H1 (cell line): ENCODE data around the gene CAMK2G. TPM values are rescaled to one million over a fixed set of nuclear protein-coding genes. Genes with fewer than 3 reads are reported as not detected.

Source experiments
- CTCF ChIA-PET: fragments of 300-600 bp; sonication (Branson Sonifier 250); formaldehyde crosslinking; loops from one replicate; lab custom pipeline; 2021; ENCODE audit not compliant: partially characterized antibody; lab: Charles Lee
- POLR2A ChIA-PET: fragments of 300-600 bp; sonication (Branson Sonifier 250); formaldehyde crosslinking; loops from one replicate; lab custom pipeline; 2021; ENCODE audit warnings: inconsistent platforms; ENCODE audit not compliant: partially characterized antibody; lab: Charles Lee
- DNase-seq, 2 experiments: peaks; one replicate each; pipeline versions ENCODE4 v3.0.0 to v3.0.0-alpha.2; 2010 to 2022; ENCODE audit warnings: low spot score in 2 of 2, low read depth in 1 of 2, mixed read lengths in 1 of 2
- FAIRE-seq: peaks from 2 replicates; lab custom pipeline; 2011; peaks lifted over from hg19 to GRCh38; lab: Jason Lieb, UNC
- H2AFZ ChIP-seq: 2 replicates; pipeline ENCODE4 v1.8.1; 2012; ENCODE audit warnings: low read length, inconsistent platforms
- H2AK5ac ChIP-seq: 2 replicates; pipeline ENCODE4 v1.6.1; 2013; ENCODE audit warnings: low read depth, low read length
- H2BK120ac ChIP-seq: replicated peaks from 2 replicates; pipeline ENCODE3; 2013; ENCODE audit warnings: low read depth, low read length, inconsistent platforms
- H2BK12ac ChIP-seq: 2 replicates; pipeline ENCODE4 v1.6.1; 2013; ENCODE audit warnings: low read depth, low read length
- H2BK15ac ChIP-seq: 2 replicates; pipeline ENCODE4 v1.6.1; 2013; ENCODE audit warnings: low read length
- H2BK20ac ChIP-seq: 2 replicates; pipeline ENCODE4 v1.6.1; 2013; ENCODE audit warnings: low read length
- H2BK5ac ChIP-seq: 2 replicates; pipeline ENCODE4 v1.6.1; 2013; ENCODE audit warnings: low read depth, low read length
- H3K14ac ChIP-seq: 2 replicates; pipeline ENCODE4 v1.6.1; 2013; ENCODE audit warnings: inconsistent platforms; ENCODE audit not compliant: insufficient read length
- H3K18ac ChIP-seq: 2 replicates; pipeline ENCODE4 v1.6.1; 2013; ENCODE audit warnings: low read length; ENCODE audit errors: extremely low read depth
- H3K23ac ChIP-seq: 2 replicates; pipeline ENCODE4 v1.6.1; 2013; ENCODE audit warnings: inconsistent platforms; ENCODE audit not compliant: insufficient read length
- H3K23me2 ChIP-seq: 2 replicates; pipeline ENCODE4 v1.6.1; 2013; ENCODE audit warnings: low read depth, low read length
- H3K27ac ChIP-seq: 2 replicates; pipeline ENCODE4 v1.6.1; 2011; ENCODE audit warnings: low read depth, low read length, inconsistent platforms
- H3K27me3 ChIP-seq, 4 experiments: replicated peaks in 1 of 4; 1 replicate in 1 of 4; 2 replicates in 3 of 4; pipeline versions ENCODE4 v1.6.1 to v1.8.1; 2011 to 2013; ENCODE audit warnings: low read length in 3 of 4, mild to moderate bottlenecking in 3 of 4, inconsistent platforms in 2 of 4, mixed read lengths in 2 of 4, moderate library complexity in 1 of 4; ENCODE audit not compliant: control insufficient read depth in 3 of 4, insufficient read depth in 3 of 4; ENCODE audit errors: extremely low read depth in 1 of 4
- H3K36me3 ChIP-seq, 4 experiments: 2 replicates each; pipeline versions ENCODE4 v1.6.1 to v1.8.1; 2011 to 2013; ENCODE audit warnings: mild to moderate bottlenecking in 4 of 4, low read length in 3 of 4, moderate library complexity in 2 of 4, control low read depth in 1 of 4, inconsistent platforms in 1 of 4; ENCODE audit not compliant: insufficient read depth in 4 of 4, control insufficient read depth in 2 of 4
- H3K4ac ChIP-seq: replicated peaks from 2 replicates; pipeline ENCODE3; 2013; ENCODE audit warnings: low read length, low read depth, mixed read lengths, inconsistent platforms; ENCODE audit not compliant: insufficient read length
- H3K4me1 ChIP-seq, 4 experiments: replicated peaks in 1 of 4; 1 replicate in 1 of 4; 2 replicates in 3 of 4; pipeline versions ENCODE4 v1.6.1 to v1.8.1; 2011 to 2013; ENCODE audit warnings: low read length in 3 of 4, inconsistent platforms in 2 of 4, mixed read lengths in 1 of 4; ENCODE audit not compliant: insufficient read depth in 4 of 4, control insufficient read depth in 3 of 4
- H3K4me2 ChIP-seq, 2 experiments: 2 replicates each; pipeline versions ENCODE4 v1.6.1 to v1.8.1; 2011 to 2013; ENCODE audit warnings: low read depth in 2 of 2, low read length in 2 of 2, control low read depth in 1 of 2, inconsistent platforms in 1 of 2, mild to moderate bottlenecking in 1 of 2; ENCODE audit not compliant: insufficient read depth in 1 of 2
- H3K4me3 ChIP-seq, 4 experiments: fragments of 200-600, 300-600 bp in 1 of 4; sonication (generic), shearing (Covaris generic), sonication (Bioruptor Twin) in 1 of 4; 2 replicates each; pipeline versions ENCODE4 v1.5.1 to v1.8.1; 2011 to 2016; ENCODE audit warnings: low read length in 4 of 4, low read depth in 3 of 4, control low read depth in 2 of 4, inconsistent platforms in 2 of 4, mild to moderate bottlenecking in 2 of 4, mixed read lengths in 1 of 4, moderate library complexity in 1 of 4; ENCODE audit not compliant: insufficient read depth in 2 of 4; ENCODE audit errors: extremely low read depth in 1 of 4
- H3K56ac ChIP-seq: replicated peaks from 2 replicates; pipeline ENCODE3; 2013; ENCODE audit warnings: low read depth, mild to moderate bottlenecking, mixed read lengths, low read length, inconsistent platforms; ENCODE audit not compliant: insufficient read length
- H3K79me1 ChIP-seq: 2 replicates; pipeline ENCODE4 v1.6.1; 2013; ENCODE audit warnings: low read depth, low read length, control low read depth
- H3K79me2 ChIP-seq, 2 experiments: 2 replicates each; pipeline versions ENCODE4 v1.6.1 to v1.8.1; 2012 to 2013; ENCODE audit warnings: low read length in 2 of 2, mild to moderate bottlenecking in 2 of 2, inconsistent platforms in 1 of 2; ENCODE audit not compliant: insufficient read depth in 2 of 2, control insufficient read depth in 1 of 2
- H3K9ac ChIP-seq, 4 experiments: replicated peaks in 1 of 4; 1 replicate in 1 of 4; 2 replicates in 3 of 4; pipeline versions ENCODE4 v1.6.1 to v1.8.1; 2011 to 2013; ENCODE audit warnings: low read depth in 3 of 4, low read length in 3 of 4, control low read depth in 2 of 4, mild to moderate bottlenecking in 2 of 4, moderate library complexity in 2 of 4, inconsistent platforms in 1 of 4; ENCODE audit errors: extremely low read depth in 1 of 4
- H3K9me3 ChIP-seq, 2 experiments: 2 replicates each; pipeline versions ENCODE4 v1.6.1 to v1.8.1; 2012 to 2013; ENCODE audit warnings: mild to moderate bottlenecking in 2 of 2, moderate library complexity in 2 of 2, control low read depth in 1 of 2, inconsistent platforms in 1 of 2, low read depth in 1 of 2, low read length in 1 of 2, mixed read lengths in 1 of 2; ENCODE audit not compliant: insufficient read depth in 2 of 2
- H4K20me1 ChIP-seq, 2 experiments: replicated peaks in 1 of 2; 2 replicates each; pipeline versions ENCODE3 to v1.8.1; 2011 to 2013; ENCODE audit warnings: inconsistent platforms in 2 of 2, low read length in 2 of 2, mild to moderate bottlenecking in 1 of 2; ENCODE audit not compliant: insufficient read depth in 2 of 2, control insufficient read depth in 1 of 2
- H4K5ac ChIP-seq: 2 replicates; pipeline ENCODE4 v1.6.1; 2013; ENCODE audit warnings: low read length, low read depth, mixed read lengths, inconsistent platforms; ENCODE audit not compliant: insufficient read length
- H4K8ac ChIP-seq: 2 replicates; pipeline ENCODE4 v1.8.0; 2013; ENCODE audit warnings: mild to moderate bottlenecking, moderate library complexity, low read length, inconsistent platforms; ENCODE audit not compliant: insufficient read depth; ENCODE audit errors: extremely low read depth
- H4K91ac ChIP-seq: replicated peaks from 2 replicates; pipeline ENCODE3; 2013; ENCODE audit warnings: low read length, mixed read lengths, inconsistent platforms; ENCODE audit not compliant: insufficient read length
- CEBPB ChIP-seq: IDR thresholded peaks from 2 replicates; pipeline ENCODE4 v1.6.1; 2012; ENCODE audit warnings: low read depth, low read length
- GTF2F1 ChIP-seq: IDR thresholded peaks from 2 replicates; pipeline ENCODE4 v1.6.1; 2012; ENCODE audit warnings: low read depth, low read length, improper control_type of control experiment, borderline replicate concordance
- KDM1A ChIP-seq: fragments of 200-600, 300-600 bp; sonication (generic); IDR thresholded peaks from 2 replicates; pipeline ENCODE4 v1.7.1; 2016; ENCODE audit warnings: mild to moderate bottlenecking, low read length, borderline replicate concordance
- MAFK ChIP-seq: IDR thresholded peaks from 2 replicates; pipeline ENCODE4 v1.6.1; 2012; ENCODE audit warnings: low read depth, mild to moderate bottlenecking, improper control_type of control experiment, low read length
- NRF1 ChIP-seq: IDR thresholded peaks from 2 replicates; pipeline ENCODE4 v1.6.1; 2011; ENCODE audit warnings: mild to moderate bottlenecking, low read depth, low read length, improper control_type of control experiment
- RAD21 ChIP-seq, 2 experiments: IDR thresholded peaks in 1 of 2; conservative IDR thresholded peaks in 1 of 2; 2 replicates each; pipeline ENCODE4 v1.6.1; 2011; ENCODE audit warnings: low read depth in 2 of 2, low read length in 2 of 2, improper control_type of control experiment in 1 of 2, inconsistent platforms in 1 of 2, mild to moderate bottlenecking in 1 of 2, moderate library complexity in 1 of 2
- SP4 ChIP-seq: IDR thresholded peaks from 2 replicates; pipeline ENCODE4 v1.6.1; 2012; ENCODE audit warnings: low read length, inconsistent platforms
- TAF1 ChIP-seq: IDR thresholded peaks from 2 replicates; pipeline ENCODE4 v1.6.1; 2011; ENCODE audit warnings: mild to moderate bottlenecking, low read depth, low read length
- WGBS, 2 experiments: shearing (Covaris generic) in 1 of 2; methylation state at CpG; one replicate each; pipeline versions ENCODE4 v1.1.6 to v1.1.7; 2013 to 2015; ENCODE audit warnings: low lambda C conversion rate in 2 of 2, mixed read lengths in 2 of 2, inconsistent platforms in 1 of 2, low coverage in 1 of 2, missing lambda C conversion rate in 1 of 2; ENCODE audit not compliant: insufficient replicate concordance in 2 of 2, insufficient coverage in 1 of 2, insufficient read length in 1 of 2; ENCODE audit errors: extremely low coverage in 1 of 2, missing lambda C conversion rate in 1 of 2; 5-methylcytosine and 5-hydroxymethylcytosine counted together
- polyA plus RNA-seq, 7 experiments: library from polyadenylated mRNA; depleted of rRNA in 3 of 7; stranded (reverse) in 5 of 7; unstranded in 2 of 7; fragments of >200 nt in 5 of 7; fragments of 200-250 nt in 2 of 7; gene quantifications; 1 replicate in 5 of 7; 2 replicates in 1 of 7; 4 replicates in 1 of 7; pipeline versions ENCODE4 v1.2.1 to v1.2.3, GENCODE V29; 2011 to 2013; ENCODE audit warnings: missing spikeins in 2 of 7, mixed read lengths in 2 of 7
- total RNA-seq: library from RNA; stranded (reverse); fragmentation: NEBNext Ultra II Directional; extraction: Animal tissue kit (Norgen Biotek cat#: 25700); gene quantifications from 2 replicates; pipeline ENCODE4 v1.2.1, GENCODE V29; 2021
- TF ChIP-seq, protein P1 (sequence below): IDR thresholded peaks from 2 replicates; pipeline ENCODE4 v1.6.1; 2011; ENCODE audit warnings: low read depth, mild to moderate bottlenecking, low read length; ENCODE audit not compliant: insufficient read depth
- TF ChIP-seq, protein P2 (sequence below): IDR thresholded peaks from 2 replicates; pipeline ENCODE4 v1.6.1; 2012; ENCODE audit warnings: low read length, inconsistent platforms
- TF ChIP-seq, protein P3 (sequence below): IDR thresholded peaks from 2 replicates; pipeline ENCODE4 v1.6.1; 2012; ENCODE audit warnings: inconsistent platforms

Gene CAMK2G
- total and polyA plus RNA-seq, 2 of the 8 experiments (the other 6 are each of a cell fraction or from before 2014, with no cell fraction given), result 28.9 to 31.7 TPM

DNA sequence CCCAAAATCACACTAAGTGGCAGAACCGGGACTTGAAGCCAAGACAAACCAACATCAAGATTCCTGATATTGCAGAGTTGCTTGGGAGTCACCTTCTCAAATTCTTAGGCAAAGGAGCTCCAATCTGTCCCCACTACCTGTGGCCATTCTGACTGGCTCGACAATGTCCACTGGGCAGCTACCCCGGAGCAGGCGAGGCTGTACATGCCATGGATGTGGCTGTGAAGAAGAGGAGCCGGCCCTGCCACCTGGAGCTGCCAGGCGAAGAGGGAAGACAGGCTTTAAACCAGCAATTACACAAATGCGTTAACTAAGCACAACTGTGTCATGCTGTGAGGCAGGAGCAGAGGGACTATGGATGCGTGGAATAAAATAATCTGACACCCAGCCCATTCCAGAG lies 18.1 kb downstream of the CAMK2G start:
- H3K79me1 ChIP-seq, result no peaks in the 10 kb centered on the region; the same call in 1 of the 2 replicates
- H3K23me2 ChIP-seq, result no peaks in the 10 kb centered on the region
- no peak overlapping the region for H4K5ac ChIP-seq
- H3K23ac ChIP-seq, result no peak overlapping the region
- H3K79me2 ChIP-seq, result no peaks in the 10 kb centered on the region; a peak in 1 of 4 replicates
- H3K4me3 ChIP-seq, result no peak overlapping the region
- no peak overlapping the region for H3K4ac ChIP-seq
- H3K56ac ChIP-seq, result no peak overlapping the region
- H3K9me3 ChIP-seq, result no peaks in the 10 kb centered on the region
- no peak overlapping the region for H2BK15ac ChIP-seq
- no peak for DNase-seq
- peaks cover 0 to 12% (median 4%) of the 10 kb centered on the region in 4 experiments; a peak in 4 of 7 replicates for H3K4me1 ChIP-seq
- H4K20me1 ChIP-seq, result peaks cover 7 to 11% of the 10 kb centered on the region in 2 experiments
- H3K36me3 ChIP-seq, result peaks cover 4 to 16% (median 14%) of the 10 kb centered on the region in 4 experiments; a peak in 4 of 8 replicates
- no peak overlapping the region for H3K9ac ChIP-seq
- H4K8ac ChIP-seq, result no peak overlapping the region
- no peak overlapping the region for H2AFZ ChIP-seq
- FAIRE-seq, result no peak
- no peak overlapping the region for H3K4me2 ChIP-seq
- no peak overlapping the region for H2BK120ac ChIP-seq
- no peaks in the 10 kb centered on the region for H3K27me3 ChIP-seq
- no peak overlapping the region for H3K18ac ChIP-seq
- H2BK20ac ChIP-seq, result no peak overlapping the region
- no peak overlapping the region for H4K91ac ChIP-seq
- no peak overlapping the region for H3K14ac ChIP-seq
- no peak overlapping the region for H2BK12ac ChIP-seq
- ChIA-PET POLR2A (interaction anchor here (0.6 to 3.3 kb wide), 5 partner anchors 9 to 143 kb away, joined by 3 to 17 read pairs (median 4); no protein-coding TSS in a partner anchor), CTCF (interaction anchor here (0.8 to 18.1 kb wide), 5 partner anchors 9 to 250 kb away, joined by 3 to 243 read pairs (median 6); partner anchors contain the start of gene CAMK2G)
- no peak overlapping the region for H3K27ac ChIP-seq
- H2AK5ac ChIP-seq, result no peak overlapping the region
- H2BK5ac ChIP-seq, result no peak overlapping the region
- 85% methylated on average over 8 of the region's 8 CpGs; no CpG with 5 or more reads in 1 of the 2 experiments for WGBS, 2 experiments
- TF ChIP-seq KDM1A (no peak), SP4 (no peak), CEBPB (no peak), GTF2F1 (no peak), TAF1 (no peak), NRF1 (no peak), RAD21 (IDR thresholded peaks at IDR 0.05 in 1 of 2, conservative IDR thresholded peaks at IDR 0.05 in 1 of 2; ENCODE audit: low read depth in 2 of 2, low read length in 2 of 2) (no peak), MAFK (no peak)
- TF ChIP-seq, protein P1, sequence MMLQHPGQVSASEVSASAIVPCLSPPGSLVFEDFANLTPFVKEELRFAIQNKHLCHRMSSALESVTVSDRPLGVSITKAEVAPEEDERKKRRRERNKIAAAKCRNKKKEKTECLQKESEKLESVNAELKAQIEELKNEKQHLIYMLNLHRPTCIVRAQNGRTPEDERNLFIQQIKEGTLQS, result no peak
- TF ChIP-seq, protein P2, sequence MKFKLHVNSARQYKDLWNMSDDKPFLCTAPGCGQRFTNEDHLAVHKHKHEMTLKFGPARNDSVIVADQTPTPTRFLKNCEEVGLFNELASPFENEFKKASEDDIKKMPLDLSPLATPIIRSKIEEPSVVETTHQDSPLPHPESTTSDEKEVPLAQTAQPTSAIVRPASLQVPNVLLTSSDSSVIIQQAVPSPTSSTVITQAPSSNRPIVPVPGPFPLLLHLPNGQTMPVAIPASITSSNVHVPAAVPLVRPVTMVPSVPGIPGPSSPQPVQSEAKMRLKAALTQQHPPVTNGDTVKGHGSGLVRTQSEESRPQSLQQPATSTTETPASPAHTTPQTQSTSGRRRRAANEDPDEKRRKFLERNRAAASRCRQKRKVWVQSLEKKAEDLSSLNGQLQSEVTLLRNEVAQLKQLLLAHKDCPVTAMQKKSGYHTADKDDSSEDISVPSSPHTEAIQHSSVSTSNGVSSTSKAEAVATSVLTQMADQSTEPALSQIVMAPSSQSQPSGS, result no peak
- TF ChIP-seq, protein P3, sequence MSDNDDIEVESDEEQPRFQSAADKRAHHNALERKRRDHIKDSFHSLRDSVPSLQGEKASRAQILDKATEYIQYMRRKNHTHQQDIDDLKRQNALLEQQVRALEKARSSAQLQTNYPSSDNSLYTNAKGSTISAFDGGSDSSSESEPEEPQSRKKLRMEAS, result no peak
